HUES48 (cell line): ENCODE data around the gene MAML3.
A peak's percentile ranks its signal among the peaks of the same experiment; 100 is the strongest.

Experiments used
- H3K27ac ChIP-seq: one replicate; pipeline ENCODE4 v1.7.0; 2013; ENCODE audit warnings: low read depth, low read length, inconsistent platforms
- H3K27me3 ChIP-seq: 2 replicates; pipeline ENCODE4 v1.6.1; 2013; ENCODE audit warnings: mild to moderate bottlenecking, low read length; ENCODE audit not compliant: control insufficient read depth, insufficient read depth
- H3K36me3 ChIP-seq: 2 replicates; pipeline ENCODE4 v1.6.1; 2013; ENCODE audit warnings: low read length; ENCODE audit not compliant: control insufficient read depth, insufficient read depth
- H3K4me1 ChIP-seq: 2 replicates; pipeline ENCODE4 v1.6.1; 2013; ENCODE audit warnings: mild to moderate bottlenecking, low read length; ENCODE audit not compliant: control insufficient read depth, insufficient read depth
- H3K4me3 ChIP-seq: 2 replicates; pipeline ENCODE4 v1.5.1; 2013; ENCODE audit warnings: mild to moderate bottlenecking, low read depth, low read length
- H3K9ac ChIP-seq: 2 replicates; pipeline ENCODE4 v1.6.1; 2013; ENCODE audit warnings: mild to moderate bottlenecking, low read depth, low read length, moderate library complexity
- H3K9me3 ChIP-seq: 2 replicates; pipeline ENCODE4 v1.6.1; 2013; ENCODE audit warnings: low read length; ENCODE audit not compliant: control insufficient read depth, insufficient read depth

The MAML3 gene

GRCh38 chr4:139988863-139989765 lies 164.9 kb downstream of the MAML3 start:
- H3K4me3 ChIP-seq, result no peak overlapping the region
- peaks cover 14% of the 10 kb centered on the region for H3K4me1 ChIP-seq
- H3K9ac ChIP-seq, result no peak overlapping the region
- H3K27me3 ChIP-seq, result no peaks in the 10 kb centered on the region
- peak overlapping the region; percentile 34 for H3K27ac ChIP-seq
- H3K9me3 ChIP-seq, result no peaks in the 10 kb centered on the region
- no peaks in the 10 kb centered on the region for H3K36me3 ChIP-seq

GRCh38 chr4:139987502-139987850 lies 166.5 kb downstream of the MAML3 start:
- Histone ChIP-seq H3K27ac (no peak overlapping the region), H3K36me3 (no peaks in the 10 kb centered on the region), H3K9me3 (no peaks in the 10 kb centered on the region), H3K27me3 (no peaks in the 10 kb centered on the region), H3K4me3 (no peak overlapping the region), H3K9ac (no peak overlapping the region), H3K4me1 (peaks cover 14% of the 10 kb centered on the region)

GRCh38 chr4:139986689-139987501 lies 167.1 kb downstream of the MAML3 start:
- H3K9me3 ChIP-seq, result no peaks in the 10 kb centered on the region
- H3K36me3 ChIP-seq, result no peaks in the 10 kb centered on the region
- H3K4me1 ChIP-seq, result peaks cover 14% of the 10 kb centered on the region
- H3K9ac ChIP-seq, result no peak overlapping the region
- H3K4me3 ChIP-seq, result no peak overlapping the region
- H3K27ac ChIP-seq, result no peak overlapping the region
- H3K27me3 ChIP-seq, result no peaks in the 10 kb centered on the region

- no peak overlapping the region for H3K9ac ChIP-seq
- H3K9me3 ChIP-seq, result no peaks in the 10 kb centered on the region
- no peaks in the 10 kb centered on the region for H3K36me3 ChIP-seq
- no peak overlapping the region for H3K4me3 ChIP-seq
- H3K27ac ChIP-seq, result no peak overlapping the region
- peaks cover 14% of the 10 kb centered on the region for H3K4me1 ChIP-seq
- H3K27me3 ChIP-seq, result 0 out of 2 replicates have a peak, but pooled peaks cover 3% of the 10 kb centered on the region
These were observed 167.9 kb downstream of the MAML3 start for GRCh38 chr4:139986106-139986505.

GRCh38 chr4:139985401-139985800 lies 168.6 kb downstream of the MAML3 start:
- Histone ChIP-seq H3K27ac (peak overlapping the region; percentile 15), H3K36me3 (no peaks in the 10 kb centered on the region), H3K4me3 (no peak overlapping the region), H3K4me1 (peaks cover 14% of the 10 kb centered on the region), H3K9me3 (no peaks in the 10 kb centered on the region), H3K27me3 (0 out of 2 replicates have a peak, but pooled peaks cover 3% of the 10 kb centered on the region), H3K9ac (no peak overlapping the region)

GRCh38 chr4:139984471-139984870 lies 169.5 kb downstream of the MAML3 start:
- Histone ChIP-seq H3K36me3 (no peaks in the 10 kb centered on the region), H3K27ac (no peak overlapping the region), H3K9me3 (no peaks in the 10 kb centered on the region), H3K4me3 (no peak overlapping the region), H3K27me3 (0 out of 2 replicates have a peak, but pooled peaks cover 3% of the 10 kb centered on the region), H3K4me1 (peaks cover 12% of the 10 kb centered on the region), H3K9ac (no peak overlapping the region)

GRCh38 chr4:139978692-139979091 lies 175.3 kb downstream of the MAML3 start:
- Histone ChIP-seq H3K9ac (no peak overlapping the region), H3K4me3 (no peak overlapping the region), H3K9me3 (no peaks in the 10 kb centered on the region), H3K36me3 (no peaks in the 10 kb centered on the region), H3K27me3 (peaks cover 44% of the 10 kb centered on the region), H3K27ac (no peak overlapping the region), H3K4me1 (no peaks in the 10 kb centered on the region)

DNA sequence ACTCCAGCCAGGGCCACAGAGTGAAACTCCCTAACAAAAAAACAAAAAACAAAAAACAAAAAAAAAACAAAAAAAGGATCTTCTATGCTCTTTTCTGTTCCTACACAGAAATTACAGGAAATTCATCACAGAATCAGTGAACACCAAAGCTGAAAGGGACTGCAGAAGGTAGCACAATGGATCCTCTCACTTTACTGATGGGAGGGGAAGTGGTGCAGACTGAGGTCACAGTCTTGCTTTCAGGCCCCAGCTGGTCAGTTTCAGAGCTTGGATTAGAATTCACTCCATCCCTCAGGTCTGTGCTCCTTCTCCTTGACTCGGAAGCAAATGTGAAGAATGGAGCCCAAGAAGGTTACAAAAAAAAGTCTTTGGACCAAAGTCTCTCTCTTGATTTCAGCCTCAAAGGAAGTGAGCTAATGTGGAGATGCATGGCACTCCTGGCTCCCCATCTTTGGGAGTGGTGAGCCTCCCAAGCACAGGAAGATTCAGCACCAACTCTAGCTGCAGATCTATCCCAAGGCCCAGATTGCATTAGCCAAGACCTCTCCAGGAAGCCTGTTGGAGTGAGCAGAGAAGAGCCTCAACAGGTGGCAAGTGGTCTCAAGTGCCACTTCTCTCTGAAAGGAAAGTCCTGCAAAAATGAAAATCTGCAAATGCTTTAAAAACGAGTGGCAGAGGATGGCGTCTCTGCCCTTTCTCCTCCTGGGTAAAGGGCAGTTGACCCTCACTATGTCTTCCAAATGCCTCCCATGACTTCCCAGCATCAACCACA lies 176.0 kb downstream of the MAML3 start:
- Histone ChIP-seq H3K9ac (no peak overlapping the region), H3K4me1 (no peaks in the 10 kb centered on the region), H3K4me3 (no peak overlapping the region), H3K27me3 (peaks cover 51% of the 10 kb centered on the region), H3K27ac (no peak overlapping the region), H3K9me3 (no peaks in the 10 kb centered on the region), H3K36me3 (no peaks in the 10 kb centered on the region)

DNA sequence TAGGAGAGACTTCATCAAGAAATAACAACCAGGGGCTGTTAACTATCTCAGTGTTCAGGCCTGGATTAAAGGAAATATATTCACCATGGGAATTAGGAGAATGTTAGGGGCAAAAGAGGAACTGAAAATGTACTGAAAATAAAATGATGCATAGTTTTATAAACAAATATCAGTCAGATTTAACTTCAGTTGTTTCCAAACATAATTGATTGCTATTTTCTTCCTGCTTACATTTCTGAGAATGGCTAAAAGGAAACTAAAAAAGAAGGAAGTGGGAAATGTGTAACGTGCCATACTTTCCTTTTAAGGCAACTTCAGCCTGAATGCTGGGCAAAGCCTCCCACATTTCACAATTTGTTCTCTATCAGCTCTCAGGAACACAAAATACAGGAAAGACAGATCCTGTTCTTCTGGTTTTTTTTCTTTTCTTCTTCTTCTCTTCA lies 178.1 kb downstream of the MAML3 start:
- no peaks in the 10 kb centered on the region for H3K36me3 ChIP-seq
- H3K27me3 ChIP-seq, result peaks cover 70% of the 10 kb centered on the region
- H3K4me3 ChIP-seq, result no peak overlapping the region
- H3K9ac ChIP-seq, result no peak overlapping the region
- H3K9me3 ChIP-seq, result no peaks in the 10 kb centered on the region
- no peak overlapping the region for H3K27ac ChIP-seq
- H3K4me1 ChIP-seq, result peaks cover 3% of the 10 kb centered on the region; the same call in 1 of the 2 replicates

DNA sequence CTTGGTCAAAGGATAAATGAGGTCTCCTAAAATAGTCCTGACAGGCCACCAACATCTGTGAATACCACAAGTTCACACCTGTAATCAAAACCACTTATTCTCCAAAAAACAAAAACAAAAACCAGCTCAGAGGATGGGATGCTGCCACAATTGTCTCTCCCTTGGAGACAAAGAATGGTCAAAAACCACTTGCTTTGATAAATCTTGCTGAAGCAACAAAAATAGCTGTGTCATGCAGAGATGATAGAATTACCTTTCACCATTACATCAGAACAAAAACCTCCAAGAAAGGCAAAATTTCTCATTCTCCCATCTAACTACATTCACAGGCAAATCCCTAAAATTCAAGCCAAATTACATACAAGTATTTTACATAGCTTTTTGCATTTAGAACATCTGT lies 180.4 kb downstream of the MAML3 start:
- no peak overlapping the region for H3K4me3 ChIP-seq
- no peak overlapping the region for H3K27ac ChIP-seq
- H3K9me3 ChIP-seq, result no peaks in the 10 kb centered on the region
- H3K4me1 ChIP-seq, result peaks cover 3% of the 10 kb centered on the region; the same call in 1 of the 2 replicates
- H3K9ac ChIP-seq, result no peak overlapping the region
- no peaks in the 10 kb centered on the region for H3K36me3 ChIP-seq
- peaks cover 92% of the 10 kb centered on the region for H3K27me3 ChIP-seq
